Measurements from ENCODE around the gene EFCAB6. TPM values are rescaled to one million over a fixed set of nuclear protein-coding genes. Genes with fewer than 3 reads are reported as not detected.

EFCAB6 gene
- total RNA-seq, 1 experiment from 2014 or later = 0.21 TPM

DNA sequence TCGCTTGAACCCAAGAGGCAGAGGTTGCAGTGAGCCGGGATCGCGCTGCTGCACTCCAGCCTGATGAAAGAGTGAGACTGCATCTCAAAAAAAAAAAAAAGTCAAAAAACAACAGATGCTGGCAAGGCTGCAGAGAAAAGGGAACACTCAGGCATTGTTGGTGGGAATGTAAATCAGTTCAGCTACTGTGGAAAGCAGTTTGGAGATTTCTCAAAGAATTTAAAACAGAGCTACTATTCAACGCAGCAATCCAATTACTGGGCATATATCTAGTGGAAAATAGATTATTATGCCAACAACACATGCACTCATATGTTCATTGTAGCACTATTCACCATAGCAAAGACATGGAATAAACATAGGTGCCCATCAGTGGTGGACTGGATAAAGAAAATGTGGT, 89.7 kb downstream of the EFCAB6 start:
- H3K36me3 ChIP-seq (ENCODE audit: control insufficient read depth, insufficient read depth, low read length) = no peaks in the 10 kb centered on the region
- ChIA-PET POLR2A (interaction anchor here (0.7 kb wide), 1 partner anchor 620 kb away, joined by 5 read pairs; no protein-coding TSS in a partner anchor), CTCF (no interaction called here)
- no peak for DNase-seq (ENCODE audit: low read depth, low spot score)
- ATAC-seq = no peak
- no peak overlapping the region for H3K27ac ChIP-seq (ENCODE audit: low read length)
- peaks cover 3% of the 10 kb centered on the region; the same call in 1 of the 2 replicates for H3K27me3 ChIP-seq (ENCODE audit: control insufficient read depth, insufficient read depth, low read length)
- H3K4me1 ChIP-seq (ENCODE audit: control insufficient read depth, insufficient read depth, low read length) = no peaks in the 10 kb centered on the region
- TF ChIP-seq CTCF (IDR thresholded peaks at IDR 0.05) (no peak), TCF7L2 (IDR thresholded peaks at IDR 0.05; ENCODE audit: low read depth, low read length) (no peak), POLR2AphosphoS5 (IDR thresholded peaks at IDR 0.05; ENCODE audit: low read depth, low read length) (no peak), SIN3A (IDR thresholded peaks at IDR 0.05; ENCODE audit: borderline replicate concordance, insufficient read depth, low read depth, low read length) (no peak)
- TF ChIP-seq, protein P1, sequence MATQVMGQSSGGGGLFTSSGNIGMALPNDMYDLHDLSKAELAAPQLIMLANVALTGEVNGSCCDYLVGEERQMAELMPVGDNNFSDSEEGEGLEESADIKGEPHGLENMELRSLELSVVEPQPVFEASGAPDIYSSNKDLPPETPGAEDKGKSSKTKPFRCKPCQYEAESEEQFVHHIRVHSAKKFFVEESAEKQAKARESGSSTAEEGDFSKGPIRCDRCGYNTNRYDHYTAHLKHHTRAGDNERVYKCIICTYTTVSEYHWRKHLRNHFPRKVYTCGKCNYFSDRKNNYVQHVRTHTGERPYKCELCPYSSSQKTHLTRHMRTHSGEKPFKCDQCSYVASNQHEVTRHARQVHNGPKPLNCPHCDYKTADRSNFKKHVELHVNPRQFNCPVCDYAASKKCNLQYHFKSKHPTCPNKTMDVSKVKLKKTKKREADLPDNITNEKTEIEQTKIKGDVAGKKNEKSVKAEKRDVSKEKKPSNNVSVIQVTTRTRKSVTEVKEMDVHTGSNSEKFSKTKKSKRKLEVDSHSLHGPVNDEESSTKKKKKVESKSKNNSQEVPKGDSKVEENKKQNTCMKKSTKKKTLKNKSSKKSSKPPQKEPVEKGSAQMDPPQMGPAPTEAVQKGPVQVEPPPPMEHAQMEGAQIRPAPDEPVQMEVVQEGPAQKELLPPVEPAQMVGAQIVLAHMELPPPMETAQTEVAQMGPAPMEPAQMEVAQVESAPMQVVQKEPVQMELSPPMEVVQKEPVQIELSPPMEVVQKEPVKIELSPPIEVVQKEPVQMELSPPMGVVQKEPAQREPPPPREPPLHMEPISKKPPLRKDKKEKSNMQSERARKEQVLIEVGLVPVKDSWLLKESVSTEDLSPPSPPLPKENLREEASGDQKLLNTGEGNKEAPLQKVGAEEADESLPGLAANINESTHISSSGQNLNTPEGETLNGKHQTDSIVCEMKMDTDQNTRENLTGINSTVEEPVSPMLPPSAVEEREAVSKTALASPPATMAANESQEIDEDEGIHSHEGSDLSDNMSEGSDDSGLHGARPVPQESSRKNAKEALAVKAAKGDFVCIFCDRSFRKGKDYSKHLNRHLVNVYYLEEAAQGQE (IDR thresholded peaks at IDR 0.05; ENCODE audit: insufficient read depth in 1 of 2, low read depth in 2 of 2, low read length in 1 of 2) = no peak
- in situ Hi-C loops (cut with HindIII; ENCODE audit: low pct_unique_long_range_greater_than_20kb, low sequenced_read_pairs) = no loop called here
- no TSS peak for BruUV-seq (replicated peaks)
- intact Hi-C loops (cut with micrococcal nuclease; ENCODE audit: unreplicated experiment) = no loop called here
- H3K9me3 ChIP-seq (ENCODE audit: control insufficient read depth, insufficient read depth, low read depth, low read length) = no peaks in the 10 kb centered on the region
- H3K4me3 ChIP-seq (ENCODE audit: low read depth in 2 of 2, low read length in 2 of 2) = no peak overlapping the region

DNA sequence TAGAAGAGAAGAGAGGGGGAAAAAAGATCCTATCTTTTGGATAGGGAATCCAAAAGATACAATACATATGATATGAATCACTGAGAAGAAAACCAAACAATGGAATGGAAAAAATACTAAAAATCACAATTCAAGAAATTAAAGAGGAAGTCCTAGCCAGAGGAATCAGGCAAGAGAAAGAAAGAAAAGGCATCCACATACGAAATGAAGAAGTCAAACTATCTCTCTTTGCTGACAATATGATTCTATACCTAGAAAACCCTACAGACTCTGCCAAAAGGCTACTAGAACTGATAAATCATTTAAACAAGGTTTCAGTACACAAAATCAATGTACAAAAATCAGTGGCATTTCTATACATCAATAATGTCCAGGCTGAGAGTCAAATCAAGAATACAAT, 91.4 kb downstream of the EFCAB6 start:
- Histone ChIP-seq H3K36me3 (ENCODE audit: control insufficient read depth, insufficient read depth, low read length) (no peaks in the 10 kb centered on the region), H3K27ac (ENCODE audit: low read length) (no peak overlapping the region), H3K4me1 (ENCODE audit: control insufficient read depth, insufficient read depth, low read length) (no peaks in the 10 kb centered on the region), H3K9me3 (ENCODE audit: control insufficient read depth, insufficient read depth, low read depth, low read length) (no peaks in the 10 kb centered on the region), H3K27me3 (ENCODE audit: control insufficient read depth, insufficient read depth, low read length) (peaks cover 3% of the 10 kb centered on the region; the same call in 1 of the 2 replicates), H3K4me3 (ENCODE audit: low read depth in 2 of 2, low read length in 2 of 2) (no peak overlapping the region)
- no TSS peak for BruUV-seq (replicated peaks)
- intact Hi-C loops (cut with micrococcal nuclease; ENCODE audit: unreplicated experiment) (no loop called here), in situ Hi-C loops (cut with HindIII; ENCODE audit: low pct_unique_long_range_greater_than_20kb, low sequenced_read_pairs) (no loop called here)
- CTCF ChIA-PET = no interaction called here
- no peak for ATAC-seq
- POLR2A ChIA-PET = no interaction called here
- TF ChIP-seq SIN3A (IDR thresholded peaks at IDR 0.05; ENCODE audit: borderline replicate concordance, insufficient read depth, low read depth, low read length) (no peak), POLR2AphosphoS5 (IDR thresholded peaks at IDR 0.05; ENCODE audit: low read depth, low read length) (no peak), CTCF (IDR thresholded peaks at IDR 0.05) (no peak), TCF7L2 (IDR thresholded peaks at IDR 0.05; ENCODE audit: low read depth, low read length) (no peak)
- TF ChIP-seq, protein P1 (IDR thresholded peaks at IDR 0.05; ENCODE audit: insufficient read depth in 1 of 2, low read depth in 2 of 2, low read length in 1 of 2) = no peak
- no peak for DNase-seq (ENCODE audit: low read depth, low spot score)
